VCaP (cell line): ENCODE data around the gene APOE.

Experiments
- H3K27ac ChIP-seq: fragments of 450-650 bp; 2 replicates; pipeline ENCODE4 v1.5.1; 2017
- CTCF ChIP-seq: fragments of 450-650 bp; conservative IDR thresholded peaks from 2 replicates; pipeline ENCODE4 v1.5.1; 2017; ENCODE audit warnings: mild to moderate bottlenecking, moderate library complexity

Gene APOE

GRCh38 chr19:44894052-44894400 is 11.6 kb upstream of the APOE start:
- TF ChIP-seq CTCF = no peak

GRCh38 chr19:44894946-44895345 is 10.7 kb upstream of the APOE start:
- no peak overlapping the region for H3K27ac ChIP-seq
- no peak for TF ChIP-seq CTCF

More at GRCh38 chr19:44894052-44894400, 11.6 kb upstream of the APOE start:
- no peak overlapping the region; the same call in 1 of the 2 replicates for H3K27ac ChIP-seq

GRCh38 chr19:44897835-44898234 is 7.8 kb upstream of the APOE start:
- no peak overlapping the region for H3K27ac ChIP-seq
- TF ChIP-seq CTCF = no peak

GRCh38 chr19:44900328-44901244 is 5.0 kb upstream of the APOE start:
- no peak for TF ChIP-seq CTCF

GRCh38 chr19:44903216-44903601 is 2.4 kb upstream of the APOE start:
- TF ChIP-seq CTCF = no peak
- no peak overlapping the region for H3K27ac ChIP-seq

More at GRCh38 chr19:44900328-44901244, 5.0 kb upstream of the APOE start:
- H3K27ac ChIP-seq = no peak overlapping the region

- no peak overlapping the region for H3K27ac ChIP-seq
- TF ChIP-seq CTCF = peak; percentile 99
These were observed 1.8 kb upstream of the APOE start for GRCh38 chr19:44903602-44904425.

- peak; percentile 42 for TF ChIP-seq CTCF
- H3K27ac ChIP-seq = no peak overlapping the region
These were observed 1.1 kb upstream of the APOE start for GRCh38 chr19:44904426-44904994.
